ENCODE results near the gene CCDC80. TPM values are rescaled to one million over a fixed set of nuclear protein-coding genes. Genes with fewer than 3 reads are reported as not detected.
"Not testable (repeated sequence)": the region's sequence is repeated elsewhere in the genome, so short reads cannot be mapped to it uniquely, and the experiment has no call there.

Gene CCDC80
- polyA plus RNA-seq, 2 donors, result 3.3 to 6.2 TPM

- 67 to 77% methylated on average over 4 of the region's 4 CpGs for WGBS, 2 donors
- peaks cover 0 to under 1% of the 10 kb centered on the region in 2 donors for H3K4me1 ChIP-seq (ENCODE audit: control insufficient read depth in 2 of 2, insufficient read depth in 2 of 2, low read length in 1 of 2)
- H3K27me3 ChIP-seq (ENCODE audit: control insufficient read depth in 1 of 2, insufficient read depth in 2 of 2, low read length in 2 of 2), result no peaks in the 10 kb centered on the region
- no peak overlapping the region for H3K4me3 ChIP-seq (ENCODE audit: low read depth in 1 of 2, low read length in 2 of 2)
- no peak overlapping the region for H3K27ac ChIP-seq (ENCODE audit: low read depth in 2 of 2, low read length in 1 of 2)
- no peaks in the 10 kb centered on the region for H3K9me3 ChIP-seq (ENCODE audit: control insufficient read depth in 2 of 2, insufficient read depth in 1 of 2, low read depth in 1 of 2, low read length in 1 of 2)
- no peaks in the 10 kb centered on the region for H3K36me3 ChIP-seq (ENCODE audit: control insufficient read depth in 2 of 2, insufficient read depth in 2 of 2, low read length in 1 of 2)
These were observed 26.7 kb upstream of the CCDC80 start for GRCh38 chr3:112667599-112667998.

- 86 to 89% methylated on average over 7 of the region's 9 CpGs for WGBS, 2 donors
- not testable (repeated sequence) for H3K4me3 ChIP-seq (ENCODE audit: low read depth in 1 of 2, low read length in 2 of 2); H3K27ac ChIP-seq (ENCODE audit: low read depth in 2 of 2, low read length in 1 of 2); H3K4me1 ChIP-seq (ENCODE audit: control insufficient read depth in 2 of 2, insufficient read depth in 2 of 2, low read length in 1 of 2); H3K36me3 ChIP-seq (ENCODE audit: control insufficient read depth in 2 of 2, insufficient read depth in 2 of 2, low read length in 1 of 2); H3K27me3 ChIP-seq (ENCODE audit: control insufficient read depth in 1 of 2, insufficient read depth in 2 of 2, low read length in 2 of 2); H3K9me3 ChIP-seq (ENCODE audit: control insufficient read depth in 2 of 2, insufficient read depth in 1 of 2, low read depth in 1 of 2, low read length in 1 of 2)
These were observed 24.1 kb upstream of the CCDC80 start for GRCh38 chr3:112665009-112665408.

- no peak overlapping the region for H3K27ac ChIP-seq (ENCODE audit: low read depth in 2 of 2, low read length in 1 of 2)
- H3K4me1 ChIP-seq (ENCODE audit: control insufficient read depth in 2 of 2, insufficient read depth in 2 of 2, low read length in 1 of 2), result no peaks in the 10 kb centered on the region
- H3K4me3 ChIP-seq (ENCODE audit: low read depth in 1 of 2, low read length in 2 of 2), result no peak overlapping the region
- H3K27me3 ChIP-seq (ENCODE audit: control insufficient read depth in 1 of 2, insufficient read depth in 2 of 2, low read length in 2 of 2), result no peaks in the 10 kb centered on the region
- no peaks in the 10 kb centered on the region for H3K9me3 ChIP-seq (ENCODE audit: control insufficient read depth in 2 of 2, insufficient read depth in 1 of 2, low read depth in 1 of 2, low read length in 1 of 2)
- H3K36me3 ChIP-seq (ENCODE audit: control insufficient read depth in 2 of 2, insufficient read depth in 2 of 2, low read length in 1 of 2), result no peaks in the 10 kb centered on the region
These were observed 15.1 kb upstream of the CCDC80 start for GRCh38 chr3:112656043-112656442.

- H3K4me1 ChIP-seq (ENCODE audit: control insufficient read depth in 2 of 2, insufficient read depth in 2 of 2, low read length in 1 of 2), result no peaks in the 10 kb centered on the region
- H3K36me3 ChIP-seq (ENCODE audit: control insufficient read depth in 2 of 2, insufficient read depth in 2 of 2, low read length in 1 of 2), result no peaks in the 10 kb centered on the region
- WGBS, 2 donors, result 96 to 98% methylated on average over 4 of the region's 4 CpGs
- no peaks in the 10 kb centered on the region for H3K27me3 ChIP-seq (ENCODE audit: control insufficient read depth in 1 of 2, insufficient read depth in 2 of 2, low read length in 2 of 2)
- H3K9me3 ChIP-seq (ENCODE audit: control insufficient read depth in 2 of 2, insufficient read depth in 1 of 2, low read depth in 1 of 2, low read length in 1 of 2), result no peaks in the 10 kb centered on the region
- H3K4me3 ChIP-seq (ENCODE audit: low read depth in 1 of 2, low read length in 2 of 2), result no peak overlapping the region
- H3K27ac ChIP-seq (ENCODE audit: low read depth in 2 of 2, low read length in 1 of 2), result no peak overlapping the region
These were observed 14.0 kb upstream of the CCDC80 start for GRCh38 chr3:112654979-112655378.

- Histone ChIP-seq H3K27me3 (ENCODE audit: control insufficient read depth in 1 of 2, insufficient read depth in 2 of 2, low read length in 2 of 2) (no peaks in the 10 kb centered on the region), H3K27ac (ENCODE audit: low read depth in 2 of 2, low read length in 1 of 2) (no peak overlapping the region), H3K36me3 (ENCODE audit: control insufficient read depth in 2 of 2, insufficient read depth in 2 of 2, low read length in 1 of 2) (no peaks in the 10 kb centered on the region), H3K4me3 (ENCODE audit: low read depth in 1 of 2, low read length in 2 of 2) (no peak overlapping the region), H3K4me1 (ENCODE audit: control insufficient read depth in 2 of 2, insufficient read depth in 2 of 2, low read length in 1 of 2) (no peaks in the 10 kb centered on the region), H3K9me3 (ENCODE audit: control insufficient read depth in 2 of 2, insufficient read depth in 1 of 2, low read depth in 1 of 2, low read length in 1 of 2) (no peaks in the 10 kb centered on the region)
- WGBS, 2 donors, result 84 to 89% methylated on average over 5 of the region's 5 CpGs
These were observed 13.5 kb upstream of the CCDC80 start for GRCh38 chr3:112654492-112654891.

GRCh38 chr3:112653881-112654300, 12.9 kb upstream of the CCDC80 start:
- H3K9me3 ChIP-seq (ENCODE audit: control insufficient read depth in 2 of 2, insufficient read depth in 1 of 2, low read depth in 1 of 2, low read length in 1 of 2), result no peaks in the 10 kb centered on the region
- no peaks in the 10 kb centered on the region for H3K27me3 ChIP-seq (ENCODE audit: control insufficient read depth in 1 of 2, insufficient read depth in 2 of 2, low read length in 2 of 2)
- no peak overlapping the region for H3K27ac ChIP-seq (ENCODE audit: low read depth in 2 of 2, low read length in 1 of 2)
- H3K36me3 ChIP-seq (ENCODE audit: control insufficient read depth in 2 of 2, insufficient read depth in 2 of 2, low read length in 1 of 2), result no peaks in the 10 kb centered on the region
- 70 to 76% methylated on average over 5 of the region's 5 CpGs for WGBS, 2 donors
- no peaks in the 10 kb centered on the region for H3K4me1 ChIP-seq (ENCODE audit: control insufficient read depth in 2 of 2, insufficient read depth in 2 of 2, low read length in 1 of 2)
- no peak overlapping the region for H3K4me3 ChIP-seq (ENCODE audit: low read depth in 1 of 2, low read length in 2 of 2)

- Histone ChIP-seq H3K4me3 (ENCODE audit: low read depth in 1 of 2, low read length in 2 of 2) (no peak overlapping the region), H3K27ac (ENCODE audit: low read depth in 2 of 2, low read length in 1 of 2) (peak overlapping the region; percentile 18 to 19), H3K9me3 (ENCODE audit: control insufficient read depth in 2 of 2, insufficient read depth in 1 of 2, low read depth in 1 of 2, low read length in 1 of 2) (no peaks in the 10 kb centered on the region), H3K36me3 (ENCODE audit: control insufficient read depth in 2 of 2, insufficient read depth in 2 of 2, low read length in 1 of 2) (no peaks in the 10 kb centered on the region), H3K4me1 (ENCODE audit: control insufficient read depth in 2 of 2, insufficient read depth in 2 of 2, low read length in 1 of 2) (no peaks in the 10 kb centered on the region), H3K27me3 (ENCODE audit: control insufficient read depth in 1 of 2, insufficient read depth in 2 of 2, low read length in 2 of 2) (no peaks in the 10 kb centered on the region)
- WGBS, 2 donors, result 70 to 71% methylated on average over 5 of the region's 5 CpGs
These were observed 12.4 kb upstream of the CCDC80 start for GRCh38 chr3:112653209-112653871.

GRCh38 chr3:112651516-112651915, 10.6 kb upstream of the CCDC80 start:
- Histone ChIP-seq H3K4me1 (ENCODE audit: control insufficient read depth in 2 of 2, insufficient read depth in 2 of 2, low read length in 1 of 2) (no peaks in the 10 kb centered on the region), H3K36me3 (ENCODE audit: control insufficient read depth in 2 of 2, insufficient read depth in 2 of 2, low read length in 1 of 2) (no peaks in the 10 kb centered on the region), H3K27me3 (ENCODE audit: control insufficient read depth in 1 of 2, insufficient read depth in 2 of 2, low read length in 2 of 2) (no peaks in the 10 kb centered on the region), H3K9me3 (ENCODE audit: control insufficient read depth in 2 of 2, insufficient read depth in 1 of 2, low read depth in 1 of 2, low read length in 1 of 2) (no peaks in the 10 kb centered on the region), H3K4me3 (ENCODE audit: low read depth in 1 of 2, low read length in 2 of 2) (no peak overlapping the region), H3K27ac (ENCODE audit: low read depth in 2 of 2, low read length in 1 of 2) (no peak overlapping the region)
- 89 to 92% methylated on average over 2 of the region's 2 CpGs for WGBS, 2 donors

GRCh38 chr3:112651071-112651470, 10.1 kb upstream of the CCDC80 start:
- no peaks in the 10 kb centered on the region for H3K27me3 ChIP-seq (ENCODE audit: control insufficient read depth in 1 of 2, insufficient read depth in 2 of 2, low read length in 2 of 2)
- H3K9me3 ChIP-seq (ENCODE audit: control insufficient read depth in 2 of 2, insufficient read depth in 1 of 2, low read depth in 1 of 2, low read length in 1 of 2), result no peaks in the 10 kb centered on the region
- 87 to 93% methylated on average over 3 of the region's 3 CpGs for WGBS, 2 donors
- H3K27ac ChIP-seq (ENCODE audit: low read depth in 2 of 2, low read length in 1 of 2), result no peak overlapping the region
- no peaks in the 10 kb centered on the region for H3K4me1 ChIP-seq (ENCODE audit: control insufficient read depth in 2 of 2, insufficient read depth in 2 of 2, low read length in 1 of 2)
- no peak overlapping the region for H3K4me3 ChIP-seq (ENCODE audit: low read depth in 1 of 2, low read length in 2 of 2)
- H3K36me3 ChIP-seq (ENCODE audit: control insufficient read depth in 2 of 2, insufficient read depth in 2 of 2, low read length in 1 of 2), result no peaks in the 10 kb centered on the region

GRCh38 chr3:112650482-112650881, 9.5 kb upstream of the CCDC80 start:
- Histone ChIP-seq H3K4me1 (ENCODE audit: control insufficient read depth in 2 of 2, insufficient read depth in 2 of 2, low read length in 1 of 2) (no peaks in the 10 kb centered on the region), H3K4me3 (ENCODE audit: low read depth in 1 of 2, low read length in 2 of 2) (no peak overlapping the region), H3K27ac (ENCODE audit: low read depth in 2 of 2, low read length in 1 of 2) (no peak overlapping the region), H3K27me3 (ENCODE audit: control insufficient read depth in 1 of 2, insufficient read depth in 2 of 2, low read length in 2 of 2) (no peaks in the 10 kb centered on the region), H3K9me3 (ENCODE audit: control insufficient read depth in 2 of 2, insufficient read depth in 1 of 2, low read depth in 1 of 2, low read length in 1 of 2) (no peaks in the 10 kb centered on the region), H3K36me3 (ENCODE audit: control insufficient read depth in 2 of 2, insufficient read depth in 2 of 2, low read length in 1 of 2) (no peaks in the 10 kb centered on the region)
- WGBS, 2 donors, result 85 to 89% methylated on average over 3 of the region's 3 CpGs
